GM21526 (cell line): Measurements from ENCODE around the gene XRCC2.
"Not testable (repeated sequence)": the region's sequence is repeated elsewhere in the genome, so short reads cannot be mapped to it uniquely, and the experiment has no call there.

ENCODE experiments used
- ATAC-seq: cut with Tn5 transposase; IDR thresholded peaks from one replicate; pipeline ENCODE4 v1.9.1; 2021; ENCODE audit warnings: moderate library complexity; ENCODE audit not compliant: unreplicated experiment, low FRiP score

The XRCC2 gene

DNA sequence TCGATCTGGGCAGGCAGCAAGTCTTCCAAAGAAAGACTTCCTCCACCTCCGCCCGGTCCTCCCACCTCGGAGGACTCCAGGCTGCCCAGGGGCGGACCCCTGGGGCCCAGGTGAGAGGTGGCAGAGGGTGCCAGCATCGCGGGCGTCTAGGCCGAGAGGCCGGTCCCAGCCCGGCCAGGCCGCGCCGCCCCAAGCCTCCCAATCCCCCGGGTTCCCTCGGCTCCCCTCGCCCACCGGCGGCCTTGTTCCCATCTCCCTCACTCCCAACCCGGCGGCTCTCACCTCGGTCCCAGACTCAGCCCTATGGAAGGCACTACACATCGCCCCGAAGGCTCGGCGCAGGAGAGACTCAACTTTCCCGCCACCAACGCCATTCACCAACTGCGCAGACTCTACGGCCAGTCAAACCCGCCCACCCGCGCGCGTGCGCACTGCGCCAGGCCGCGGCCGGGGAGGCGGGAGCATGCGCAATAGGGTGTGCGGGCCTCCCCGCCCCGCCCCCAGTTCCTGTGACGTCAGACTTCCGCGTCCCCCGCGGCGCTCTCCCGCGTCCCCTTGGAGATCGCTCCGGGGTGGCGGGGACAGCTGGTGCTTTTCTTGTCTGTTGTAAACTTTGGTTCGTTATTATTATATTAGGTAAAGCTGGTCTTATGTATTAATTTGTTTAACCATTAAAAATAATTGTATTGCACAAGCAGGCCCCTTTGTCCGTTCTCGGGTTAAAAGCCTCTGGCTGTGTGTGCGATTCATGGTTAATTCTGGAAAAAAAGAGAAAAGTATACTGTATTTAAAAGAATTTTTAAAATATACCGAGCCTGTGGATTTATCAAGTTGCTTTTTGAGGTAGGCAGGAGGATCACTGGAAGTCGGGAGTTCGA is at the start of gene XRCC2:
TSS of gene XRCC2 (minus strand) at position 383 of the 878 bp plus-strand sequence. CDS start at position 321, 62 bp downstream.
- ATAC-seq, result peak; percentile 89

DNA sequence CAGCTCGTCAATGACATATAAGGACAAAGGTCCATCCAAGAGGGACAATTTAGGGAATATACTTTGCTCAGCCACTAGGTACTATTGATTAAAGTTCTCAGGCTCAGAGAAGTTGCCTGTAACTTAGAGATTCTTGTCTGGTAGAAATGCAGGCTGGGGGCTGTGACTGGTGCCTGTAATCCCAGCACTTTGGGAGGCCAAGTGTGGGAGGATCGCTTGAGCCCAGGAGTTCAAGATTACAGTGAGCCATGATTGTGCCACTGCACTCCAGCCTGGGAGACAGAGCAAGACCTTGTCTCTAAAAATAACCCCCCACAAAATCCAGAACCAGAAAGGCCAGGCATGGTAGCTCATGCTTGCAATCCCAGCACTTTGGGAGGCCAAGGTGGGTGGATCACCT is 47.4 kb upstream of the XRCC2 start:
- ATAC-seq, result no peak

- ATAC-seq, result not testable (repeated sequence)
Observed at GRCh38 chr7:152712412-152713042, 36.6 kb upstream of the XRCC2 start.

DNA sequence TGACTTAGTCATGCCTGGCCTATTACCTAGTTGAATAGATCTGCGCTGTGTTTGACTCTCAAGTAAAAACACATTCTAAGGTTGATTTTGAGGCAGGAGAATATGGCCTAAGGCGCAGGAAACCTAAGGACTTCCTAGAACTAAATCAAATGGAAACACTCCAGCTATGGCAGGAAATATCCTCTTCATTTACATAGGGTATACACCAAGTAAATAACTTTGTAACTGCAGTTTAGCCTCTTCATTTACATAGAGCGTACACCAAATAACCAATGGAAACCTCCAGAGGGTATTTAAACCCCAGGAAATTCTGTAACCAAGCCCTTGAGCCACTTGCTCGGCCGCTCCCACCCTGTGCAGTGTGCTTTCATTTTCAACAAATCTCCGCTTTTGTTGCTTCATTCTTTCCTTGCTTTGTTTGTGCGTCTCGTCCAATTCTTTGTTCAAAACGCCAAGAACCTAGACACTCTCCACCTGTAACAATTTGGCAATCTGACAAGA is 35.6 kb upstream of the XRCC2 start:
- ATAC-seq, result no peak

- no peak for ATAC-seq
Observed at GRCh38 chr7:152710153-152710442, 34.2 kb upstream of the XRCC2 start.

DNA sequence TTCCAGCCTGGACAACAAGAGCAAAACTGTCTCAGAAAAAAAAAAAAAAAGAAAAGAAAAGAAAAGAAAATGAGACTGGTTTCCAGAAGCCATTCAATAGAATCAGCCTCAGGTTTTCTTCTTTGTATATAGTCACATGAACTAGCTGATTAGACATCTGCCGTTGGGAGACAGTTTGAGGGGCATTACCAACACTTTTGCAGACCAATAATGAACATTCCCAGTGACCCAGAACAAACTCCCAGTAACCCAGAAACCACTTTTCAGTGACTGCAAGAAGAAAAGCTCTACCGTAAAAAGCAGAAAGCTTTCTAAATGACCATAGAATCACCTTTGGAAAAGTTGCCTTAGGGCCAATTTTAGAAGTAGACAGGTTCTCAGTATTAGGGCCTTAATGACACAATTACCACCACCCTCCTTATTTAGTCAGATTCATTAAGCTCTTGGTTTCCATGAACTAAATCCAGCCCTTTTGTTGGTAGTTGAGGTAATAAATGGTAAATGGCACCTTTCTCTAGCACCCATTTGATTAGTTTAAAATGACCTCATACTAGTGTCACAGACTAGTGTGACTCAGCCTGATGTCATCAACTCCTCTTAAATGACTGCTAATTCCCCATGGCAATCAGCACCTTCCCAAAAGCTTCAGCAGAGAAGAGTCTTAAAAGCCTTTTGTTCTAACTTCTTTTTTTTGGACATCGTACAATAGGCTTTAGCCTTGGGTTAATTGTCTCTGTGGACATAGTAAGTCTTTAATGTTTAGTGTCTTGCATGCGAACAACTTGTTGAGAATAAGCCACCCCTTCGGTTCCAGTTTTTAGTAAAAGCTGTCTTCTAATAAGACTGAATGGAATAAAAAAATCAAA is 33.6 kb upstream of the XRCC2 start:
- ATAC-seq, result no peak

DNA sequence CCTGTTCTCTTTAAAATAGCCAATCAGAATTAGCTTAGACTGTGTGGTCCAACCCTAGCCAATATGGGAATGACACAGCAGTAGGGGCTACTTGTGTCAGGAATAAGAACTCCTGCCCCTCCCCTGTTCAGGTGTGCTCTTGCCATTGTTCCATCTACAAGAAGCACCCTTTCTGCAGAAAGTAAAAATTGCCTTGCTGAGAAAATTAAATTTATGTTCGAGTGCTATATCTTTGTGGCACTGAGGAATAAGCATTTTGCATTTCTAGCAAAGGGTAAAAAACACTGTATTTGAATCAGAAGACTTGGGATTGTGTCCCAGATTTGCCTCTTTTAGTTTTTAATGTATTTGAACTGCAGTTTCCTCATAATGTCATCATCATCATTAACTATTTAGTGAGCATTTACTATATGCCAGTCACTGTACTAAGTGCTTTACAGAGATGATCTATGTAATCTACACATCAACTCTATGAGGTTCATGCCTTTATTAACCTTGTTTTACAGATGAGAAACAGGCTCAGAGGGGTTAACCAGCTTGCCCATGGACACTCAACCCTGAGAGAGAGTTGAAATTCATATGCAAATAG is 28.9 kb upstream of the XRCC2 start:
- ATAC-seq, result no peak

DNA sequence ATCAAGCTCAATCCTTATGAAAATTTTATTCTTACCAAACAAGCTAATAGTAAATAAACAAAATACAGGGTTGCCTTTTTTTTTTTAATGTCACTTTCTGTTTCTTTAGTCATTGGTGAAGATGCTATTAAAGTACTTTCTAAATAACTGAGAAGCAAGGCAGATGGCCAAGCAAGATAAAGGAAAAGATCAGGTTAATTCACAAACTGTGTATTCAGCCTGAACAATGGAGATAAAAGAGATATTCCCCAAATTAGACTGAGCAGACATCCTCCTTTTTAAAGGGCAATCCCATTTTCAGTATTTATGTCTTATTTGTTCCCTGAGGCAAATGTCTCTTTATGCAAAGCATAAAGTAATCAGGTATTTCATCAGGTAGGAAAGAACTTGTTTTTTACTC is 23.1 kb upstream of the XRCC2 start:
- no peak for ATAC-seq

- not testable (repeated sequence) for ATAC-seq
Observed at GRCh38 chr7:152697268-152697974, 21.5 kb upstream of the XRCC2 start.

DNA sequence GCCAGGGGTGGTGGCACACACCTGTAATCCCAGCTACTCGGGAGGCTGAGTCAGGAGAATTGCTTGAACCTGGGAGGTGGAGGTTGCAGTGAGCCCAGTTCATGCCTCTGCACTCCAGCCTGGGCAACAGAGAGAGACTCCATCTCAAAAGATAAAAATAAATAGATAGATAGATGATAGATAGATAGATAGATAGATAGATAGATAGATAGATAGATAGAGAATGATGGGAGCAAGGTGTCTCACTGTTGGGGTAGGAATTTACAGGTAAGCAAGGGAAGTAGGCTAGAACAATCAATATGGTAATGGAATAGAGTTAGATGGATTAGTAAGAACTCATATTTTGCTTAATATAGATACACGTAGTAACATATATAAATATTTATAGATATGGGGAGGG is 16.3 kb upstream of the XRCC2 start:
- not testable (repeated sequence) for ATAC-seq

GRCh38 chr7:152683297-152683696 is 7.4 kb upstream of the XRCC2 start:
- ATAC-seq, result no peak

GRCh38 chr7:152677808-152678670 is 2.1 kb upstream of the XRCC2 start:
- no peak for ATAC-seq

DNA sequence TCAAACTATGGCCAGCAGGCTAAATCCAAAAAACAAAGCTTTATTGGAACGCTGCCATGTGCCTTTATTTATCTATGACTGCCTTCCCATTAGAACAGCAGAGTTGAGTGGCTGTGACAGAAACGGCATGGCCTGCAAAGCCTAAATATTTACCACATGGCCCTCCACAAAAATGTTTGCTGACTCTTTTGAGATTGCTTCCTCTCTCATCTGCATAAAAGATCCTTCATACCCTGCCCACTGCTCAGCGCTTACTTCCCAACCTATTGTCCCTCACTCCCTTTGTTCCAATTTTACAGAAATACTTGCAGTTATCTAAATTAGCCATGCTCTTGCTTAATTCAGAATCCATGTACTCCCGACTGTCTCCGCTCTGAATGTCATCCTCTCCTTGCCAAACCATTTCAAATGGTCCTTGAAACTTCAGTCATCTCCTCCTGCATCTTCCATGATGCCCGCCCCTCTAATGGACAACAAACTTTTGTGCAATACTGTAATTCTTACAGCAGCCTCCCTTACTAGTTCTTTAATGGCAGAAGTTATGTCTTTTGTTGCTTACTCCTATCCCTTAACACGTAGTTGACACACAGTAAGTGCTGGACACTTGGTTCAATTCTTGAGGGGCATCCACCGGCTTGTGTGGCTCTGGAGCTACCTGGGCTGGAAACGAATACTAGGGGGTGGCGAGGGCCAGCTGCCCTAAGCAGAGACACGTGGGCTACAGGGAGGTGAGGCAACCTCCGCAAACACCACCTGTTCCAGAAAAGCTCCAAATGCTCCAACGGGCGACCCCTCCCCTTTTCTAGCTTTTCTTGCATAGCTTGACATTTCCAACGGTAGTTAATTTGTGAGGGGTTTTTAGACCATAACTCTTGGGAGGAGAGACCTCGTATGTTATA is 832 bp downstream of the XRCC2 start:
- peak; percentile 30 for ATAC-seq

DNA sequence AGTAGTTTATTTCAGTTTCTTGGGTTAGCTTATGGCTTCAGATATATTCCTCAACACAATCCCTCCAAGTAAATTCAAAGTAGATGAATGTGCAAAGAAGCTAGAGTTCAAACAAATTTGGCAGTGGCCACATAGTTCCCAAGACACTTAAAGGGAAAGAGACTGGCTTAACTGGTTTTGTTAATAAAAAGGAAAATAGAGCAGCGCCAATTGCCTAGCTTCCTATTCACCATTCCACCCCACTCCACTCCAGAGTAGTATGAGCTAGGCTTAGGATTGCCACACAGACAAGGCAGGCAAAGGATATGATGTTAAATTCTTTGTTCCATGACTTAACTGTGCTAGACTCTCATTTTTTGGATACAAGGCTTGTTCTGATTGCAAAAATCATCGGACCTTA is 2.0 kb downstream of the XRCC2 start:
- ATAC-seq, result no peak

GRCh38 chr7:152672626-152673025 is 3.3 kb downstream of the XRCC2 start:
- ATAC-seq, result no peak

GRCh38 chr7:152669758-152670157 is 6.2 kb downstream of the XRCC2 start:
- no peak for ATAC-seq

DNA sequence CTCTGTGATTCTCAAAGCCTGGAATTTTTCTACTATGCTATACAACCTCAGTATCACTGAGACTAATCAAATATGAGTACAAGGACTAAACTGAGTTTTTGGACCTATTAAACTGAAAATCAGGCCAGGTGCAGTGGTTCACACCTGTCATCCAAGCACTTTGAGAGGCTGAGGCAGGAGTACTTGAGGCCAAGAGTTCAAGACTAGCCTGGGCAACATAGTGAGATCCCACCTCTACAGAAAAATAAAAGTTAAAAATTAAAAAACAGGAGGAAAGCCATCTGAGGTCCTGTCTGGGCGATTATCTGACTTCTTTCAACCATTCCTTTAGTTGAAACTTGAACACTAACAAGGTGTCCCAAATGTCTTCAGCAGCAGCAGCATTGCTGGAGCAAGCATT is 7.0 kb downstream of the XRCC2 start:
- ATAC-seq, result no peak

DNA sequence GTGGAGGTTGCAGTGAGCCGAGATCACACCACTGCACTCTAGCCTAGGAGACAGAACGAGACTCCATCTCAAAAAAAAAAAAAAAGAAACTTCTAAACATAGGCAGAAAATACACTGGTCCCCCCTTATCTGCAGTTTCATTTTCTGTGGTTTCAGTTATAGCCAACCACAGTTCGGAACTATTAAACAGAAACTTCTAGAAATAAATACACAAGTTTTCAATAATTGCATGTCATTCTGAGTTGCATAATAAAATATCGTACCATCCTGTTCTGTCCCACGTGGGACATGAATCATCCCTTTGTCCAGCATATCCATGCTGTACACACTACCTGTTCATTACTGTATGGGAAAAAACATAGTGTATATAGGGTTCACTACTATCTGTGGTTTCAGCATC is 8.0 kb downstream of the XRCC2 start:
- peak; percentile 52 for ATAC-seq
